Stomach (tissue), 9 donors: Measurements from ENCODE around the gene CDH1. TPM values are rescaled to one million over a fixed set of nuclear protein-coding genes. Genes with fewer than 3 reads are reported as not detected.

Experiments used
- DNase-seq, 2 donors: peaks; one replicate each; pipeline versions ENCODE4 v3.0.0 to v3.0.0-alpha.2; 2013 to 2019
- H3K27ac ChIP-seq, 5 donors: fragments of 200-600 bp in 4 of 5; sonication (generic) in 4 of 5; one replicate each; pipeline ENCODE4 v1.5.1; 2013 to 2019; ENCODE audit warnings: mild to moderate bottlenecking in 1 of 5, moderate library complexity in 1 of 5
- H3K27me3 ChIP-seq, 3 donors: fragments of 200-600 bp; sonication (generic); one replicate each; pipeline ENCODE4 v1.5.1; 2017 to 2019; ENCODE audit warnings: mixed run types in 1 of 3
- H3K36me3 ChIP-seq, 4 donors: fragments of 200-600 bp; sonication (generic); 1 replicate in 3 of 4; 2 replicates in 1 of 4; pipeline ENCODE4 v1.5.1; 2016 to 2019
- H3K4me1 ChIP-seq, 4 donors: fragments of 200-600 bp; sonication (generic); one replicate each; pipeline ENCODE4 v1.5.1; 2016 to 2019
- H3K4me3 ChIP-seq, 4 donors: fragments of 200-600 bp; sonication (generic) in 3 of 4; one replicate each; pipeline ENCODE4 v1.5.1; 2016 to 2019; ENCODE audit warnings: mild to moderate bottlenecking in 1 of 4
- H3K9me3 ChIP-seq, 4 donors: fragments of 200-600 bp; sonication (generic); one replicate each; pipeline ENCODE4 v1.5.1; 2016 to 2019
- CTCF ChIP-seq, 7 experiments: fragments of 450-650 bp in 4 of 7; fragments of 200-600 bp in 3 of 7; sonication (generic) in 3 of 7; IDR thresholded peaks; one replicate each; pipeline ENCODE4 v1.5.1; 2016 to 2019; ENCODE audit warnings: antibody characterized with exemption in 7 of 7, control low read depth in 2 of 7, mild to moderate bottlenecking in 1 of 7
- EP300 ChIP-seq: sonication (generic); formaldehyde crosslinking; IDR thresholded peaks from one replicate; pipeline ENCODE4 v1.6.1; 2017; ENCODE audit warnings: antibody characterized with exemption
- POLR2A ChIP-seq, 4 donors: fragments of 450-650 bp; IDR thresholded peaks; one replicate each; pipeline ENCODE4 v1.6.1; 2016; ENCODE audit warnings: antibody characterized with exemption in 4 of 4, control low read depth in 2 of 4, mild to moderate bottlenecking in 1 of 4, moderate library complexity in 1 of 4
- POLR2AphosphoS5 ChIP-seq, 3 donors: sonication (generic); formaldehyde crosslinking; IDR thresholded peaks; one replicate each; pipeline ENCODE4 v1.6.1; 2016; ENCODE audit warnings: antibody characterized with exemption in 3 of 3
- WGBS, 5 donors: extraction: QIAGEN DNeasy Blood & Tissue Kit in 3 of 5; methylation state at CpG; one replicate each; pipeline versions ENCODE4 v1.1.5 to v1.1.7; 2013 to 2018; 5-methylcytosine and 5-hydroxymethylcytosine counted together
- intact Hi-C: fragments of 100-400 bp; cut with DNase I; formaldehyde crosslinking; loops from one replicate; pipeline ENCODE4 v1.15.1; 2023; ENCODE audit warnings: low total_unique reads
- polyA plus RNA-seq, 3 donors: library from polyadenylated mRNA; stranded (reverse); fragments of 200-250 nt; gene quantifications; one replicate each; pipeline ENCODE4 v1.2.3, GENCODE V29; 2013
- total RNA-seq, 5 donors: library from RNA; depleted of rRNA; stranded (reverse); fragments of >200 nt; gene quantifications; one replicate each; pipeline versions ENCODE4 v1.1.0 to v1.2.3, GENCODE V29; 2014 to 2016
- donor health status: healthy with polysubstance abuse.
- donor health status: Bipolar disorder and iron deficiency.
- donor health status: healthy.

Gene CDH1
- total and polyA plus RNA-seq, 8 donors, result 15.0 to 567 (median 132) TPM

GRCh38 chr16:68859828-68860227 is 122.7 kb downstream of the CDH1 start:
- Histone ChIP-seq H3K4me3 (no peak overlapping the region), H3K4me1 (peaks cover 0 to 10% (median 0%) of the 10 kb centered on the region in 4 donors), H3K27me3 (no peaks in the 10 kb centered on the region), H3K27ac (no peak overlapping the region), H3K9me3 (no peaks in the 10 kb centered on the region), H3K36me3 (peaks cover 11 to 49% (median 45%) of the 10 kb centered on the region in 4 donors)
- TF ChIP-seq POLR2A (IDR thresholded peaks at IDR 0.05) (no peak), POLR2AphosphoS5 (IDR thresholded peaks at IDR 0.05) (no peak), EP300 (no peak), CTCF (IDR thresholded peaks at IDR 0.05) (no peak)
- 94 to 98% (median 95%) methylated on average over 4 of the region's 4 CpGs for WGBS, 5 donors
- DNase-seq, result no peak
- intact Hi-C loops, result no loop called here

GRCh38 chr16:68860978-68861892 is 124.1 kb downstream of the CDH1 start:
- no peak for TF ChIP-seq POLR2A (IDR thresholded peaks at IDR 0.05)
- no peak for TF ChIP-seq EP300
- TF ChIP-seq POLR2AphosphoS5 (IDR thresholded peaks at IDR 0.05), result no peak
- TF ChIP-seq CTCF (IDR thresholded peaks at IDR 0.05), result no peak
- intact Hi-C loops, result no loop called here
- 70 to 86% (median 82%) methylated on average over 15 of the region's 15 CpGs for whole genome bisulfite sequencing, 5 donors

GRCh38 chr16:68866933-68867332 is 129.8 kb downstream of the CDH1 start:
- peaks cover 7 to 82% (median 65%) of the 10 kb centered on the region in 4 donors for H3K36me3 ChIP-seq
- no peak overlapping the region for H3K4me3 ChIP-seq
- DNase-seq, result no peak
- intact Hi-C loops, result no loop called here
- H3K9me3 ChIP-seq, result no peaks in the 10 kb centered on the region
- H3K27me3 ChIP-seq, result no peaks in the 10 kb centered on the region
- peaks cover 0 to 5% (median 0%) of the 10 kb centered on the region in 4 donors for H3K4me1 ChIP-seq
- TF ChIP-seq CTCF (IDR thresholded peaks at IDR 0.05), result no peak
- TF ChIP-seq POLR2A (IDR thresholded peaks at IDR 0.05), result no peak
- TF ChIP-seq POLR2AphosphoS5 (IDR thresholded peaks at IDR 0.05), result no peak
- TF ChIP-seq EP300, result no peak
- WGBS, 5 donors, result 95 to 99% (median 97%) methylated on average over 6 of the region's 6 CpGs
- no peak overlapping the region for H3K27ac ChIP-seq

More at GRCh38 chr16:68860978-68861892, 124.1 kb downstream of the CDH1 start:
- DNase-seq, result no peak
- Histone ChIP-seq H3K27ac (no peak overlapping the region), H3K27me3 (no peaks in the 10 kb centered on the region), H3K9me3 (no peaks in the 10 kb centered on the region), H3K4me3 (no peak overlapping the region), H3K36me3 (peaks cover 11 to 55% (median 49%) of the 10 kb centered on the region in 4 donors), H3K4me1 (peaks cover 0 to 10% (median 0%) of the 10 kb centered on the region in 4 donors)

- Histone ChIP-seq H3K4me3 (no peak overlapping the region), H3K9me3 (no peaks in the 10 kb centered on the region), H3K36me3 (peaks cover 0 to 84% (median 62%) of the 10 kb centered on the region in 4 donors), H3K4me1 (no peaks in the 10 kb centered on the region), H3K27ac (no peak overlapping the region), H3K27me3 (no peaks in the 10 kb centered on the region)
- 78 to 87% (median 80%) methylated on average over 4 of the region's 4 CpGs for WGBS, 5 donors
- intact Hi-C loops, result no loop called here
- TF ChIP-seq POLR2AphosphoS5 (IDR thresholded peaks at IDR 0.05), result no peak
- TF ChIP-seq EP300, result no peak
- TF ChIP-seq CTCF (IDR thresholded peaks at IDR 0.05), result no peak
- TF ChIP-seq POLR2A (IDR thresholded peaks at IDR 0.05), result no peak
- no peak for DNase-seq
Measured at GRCh38 chr16:68869492-68870088, 132.5 kb downstream of the CDH1 start.
